ENCODE measurements around the gene ZNF319. TPM values are rescaled to one million over a fixed set of nuclear protein-coding genes. Genes with fewer than 3 reads are reported as not detected.

ZNF319 gene
- total RNA-seq, 1 donor from 2014 or later: 2.7 TPM

DNA sequence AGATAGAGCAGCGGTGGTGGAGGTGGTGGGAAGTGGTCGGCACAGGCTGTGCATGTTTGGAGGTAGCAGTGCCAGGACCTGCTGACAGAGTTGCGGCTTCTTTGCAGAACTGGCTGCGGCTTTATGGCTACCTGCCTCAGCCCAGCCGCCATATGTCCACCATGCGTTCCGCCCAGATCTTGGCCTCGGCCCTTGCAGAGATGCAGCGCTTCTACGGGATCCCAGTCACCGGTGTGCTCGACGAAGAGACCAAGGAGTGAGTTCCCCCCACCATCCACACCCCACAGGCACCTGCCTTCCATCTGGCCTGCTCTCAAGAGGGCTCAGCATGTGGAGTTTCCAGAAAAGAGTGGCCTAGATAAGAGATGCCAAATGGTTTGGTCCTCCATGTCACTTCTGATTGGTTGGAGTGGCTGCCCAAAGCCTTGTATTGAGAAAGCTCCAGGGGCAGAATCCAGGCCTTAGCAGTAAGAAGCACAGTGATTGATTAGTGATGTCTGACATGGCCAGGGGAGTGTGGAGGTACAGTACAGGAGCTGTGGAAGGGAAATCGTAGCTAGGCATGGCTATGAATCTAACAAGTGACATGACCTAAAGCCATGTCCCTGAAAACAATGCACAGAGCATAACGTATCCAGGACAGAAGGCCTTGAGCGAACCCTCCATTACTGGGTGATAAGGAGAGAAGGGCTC is 37.0 kb upstream of the ZNF319 start:
- no peak for DNase-seq (ENCODE audit: low read depth, low spot score)

DNA sequence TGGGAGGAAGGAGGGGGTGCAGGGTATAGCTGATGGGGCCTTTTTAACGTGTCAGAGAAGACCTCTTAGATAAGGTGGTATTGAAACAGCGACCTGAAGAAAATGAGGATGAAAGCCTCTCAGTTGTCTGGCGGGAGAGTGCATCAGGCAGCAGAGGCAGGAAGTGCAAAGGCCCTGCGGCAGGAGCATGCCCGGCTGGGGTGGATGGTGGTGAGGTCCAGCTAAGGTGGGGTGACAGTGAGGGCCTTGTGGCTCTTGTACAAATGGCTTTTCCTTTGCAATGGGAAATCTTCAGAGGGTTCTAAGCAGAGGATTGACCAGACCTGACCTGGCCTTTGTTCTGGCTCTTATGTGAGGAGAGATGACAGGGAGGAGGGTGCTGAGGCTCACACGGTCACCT is 36.5 kb upstream of the ZNF319 start:
- DNase-seq (ENCODE audit: low read depth, low spot score): no peak

DNA sequence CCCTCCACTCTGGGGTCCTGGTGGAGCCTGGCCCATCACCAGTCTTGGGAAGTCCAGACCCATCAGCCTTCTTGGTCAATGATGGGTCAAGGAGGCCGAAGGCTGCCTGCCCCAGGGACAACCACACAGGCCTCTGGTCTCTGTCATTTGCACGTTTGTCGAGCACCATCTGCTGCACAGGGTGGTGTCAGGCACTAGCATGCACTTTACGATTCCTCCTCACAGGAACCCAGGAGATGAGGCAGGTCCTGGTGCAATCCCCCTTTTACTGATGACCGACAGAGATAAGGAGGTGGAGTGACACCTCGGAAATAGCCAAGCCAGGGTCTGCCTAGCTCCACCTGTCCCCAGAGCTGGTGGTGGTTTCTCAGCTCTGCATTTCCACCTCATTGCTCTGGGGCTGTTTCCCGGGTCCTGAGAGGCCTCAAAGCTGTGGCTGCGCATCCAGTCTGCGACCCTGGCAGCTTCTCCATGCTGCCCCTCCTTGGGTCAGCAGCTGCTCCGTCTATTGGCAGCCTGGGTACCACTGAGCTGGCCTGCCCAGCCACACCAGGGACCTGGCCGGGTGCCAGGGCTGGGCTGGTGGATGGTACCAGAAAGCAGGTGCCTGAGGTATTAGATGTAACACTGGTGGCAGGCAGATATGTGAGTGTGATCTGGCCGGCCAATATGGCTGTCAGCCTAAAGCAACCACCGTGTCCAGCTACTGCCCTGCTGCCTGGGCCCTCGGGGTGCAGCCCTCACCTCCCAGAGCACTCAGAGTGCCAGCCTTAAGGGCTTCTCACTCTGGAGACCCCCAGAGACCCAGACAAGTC is 35.1 kb upstream of the ZNF319 start:
- no peak for DNase-seq (ENCODE audit: low read depth, low spot score)

DNA sequence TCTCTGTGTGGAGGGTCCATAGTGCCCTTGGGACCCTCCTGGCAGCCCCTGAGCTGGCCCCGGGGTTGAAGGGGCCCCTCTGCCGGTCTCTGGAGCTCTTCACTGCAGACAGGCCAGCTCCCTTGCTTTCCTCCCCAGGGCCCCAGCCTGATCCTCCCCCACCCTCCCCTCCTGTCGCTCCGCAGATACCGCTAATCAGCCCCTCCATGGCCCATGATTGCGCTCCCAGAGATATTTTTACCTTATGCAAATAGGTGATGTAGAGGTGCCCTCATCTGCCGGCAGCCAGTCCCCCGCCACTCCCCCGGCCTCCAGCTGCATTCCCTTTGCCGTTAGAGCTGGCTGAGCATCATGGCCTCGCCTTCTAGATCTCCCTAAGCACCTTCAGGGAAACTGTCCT is 34.3 kb upstream of the ZNF319 start:
- no peak for DNase-seq (ENCODE audit: low read depth, low spot score)

DNA sequence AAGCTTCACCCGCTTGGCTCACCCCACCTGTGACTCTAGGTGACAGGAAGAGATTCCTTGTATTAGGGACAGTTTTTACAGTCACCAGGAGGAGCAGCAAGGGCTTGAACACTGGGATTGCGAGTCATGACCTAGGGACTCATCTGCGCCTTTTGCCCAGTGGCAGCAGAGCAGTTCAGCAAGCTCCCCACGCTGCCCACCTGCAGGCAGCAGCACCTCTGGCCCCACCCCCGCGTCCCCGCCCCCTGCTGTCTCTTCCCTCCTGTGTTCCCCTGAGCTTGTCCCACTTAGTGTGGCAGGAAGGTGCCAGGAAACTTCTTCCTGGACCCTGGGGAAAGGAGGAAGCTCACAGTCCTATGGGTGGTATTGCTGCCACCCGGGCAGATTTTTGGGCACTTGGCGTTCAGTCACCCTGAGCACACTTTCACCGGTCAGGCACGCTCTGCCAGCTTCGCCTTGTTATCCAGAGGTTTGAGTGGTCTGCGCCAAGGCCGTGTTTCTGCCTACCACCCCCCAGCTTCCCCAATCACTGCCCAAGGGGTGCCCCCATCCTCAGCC is 33.7 kb upstream of the ZNF319 start:
- no peak for DNase-seq (ENCODE audit: low read depth, low spot score)

DNA sequence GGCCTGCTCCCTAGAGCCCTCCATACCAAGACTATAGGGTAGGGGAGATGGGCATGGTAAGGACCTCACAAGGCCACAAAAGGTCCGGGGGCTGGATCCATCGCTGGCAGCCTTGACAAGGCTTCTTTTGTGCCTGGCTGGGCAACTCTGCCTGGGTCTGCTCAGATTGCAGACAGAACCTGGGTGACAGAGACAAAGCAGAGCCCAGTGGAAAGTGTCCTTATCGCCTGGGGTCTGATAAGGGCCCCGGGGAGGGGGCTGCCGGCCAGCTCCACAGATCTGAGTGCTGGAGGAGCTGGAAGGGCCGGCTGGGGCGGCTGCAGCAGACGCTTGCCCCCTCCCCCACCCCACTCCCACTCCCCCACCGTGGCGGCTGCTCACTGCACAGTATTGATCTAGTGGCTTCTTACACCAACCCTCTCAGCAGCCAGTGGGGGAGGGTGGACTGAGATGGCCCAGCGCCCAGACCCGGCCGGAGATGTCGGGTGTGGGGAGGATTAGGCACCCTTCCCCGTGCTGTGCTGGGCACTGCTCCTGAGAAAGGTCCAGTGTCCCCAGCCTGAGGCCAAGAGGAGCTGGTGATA is 32.3 kb upstream of the ZNF319 start:
- no peak for DNase-seq (ENCODE audit: low read depth, low spot score)

DNA sequence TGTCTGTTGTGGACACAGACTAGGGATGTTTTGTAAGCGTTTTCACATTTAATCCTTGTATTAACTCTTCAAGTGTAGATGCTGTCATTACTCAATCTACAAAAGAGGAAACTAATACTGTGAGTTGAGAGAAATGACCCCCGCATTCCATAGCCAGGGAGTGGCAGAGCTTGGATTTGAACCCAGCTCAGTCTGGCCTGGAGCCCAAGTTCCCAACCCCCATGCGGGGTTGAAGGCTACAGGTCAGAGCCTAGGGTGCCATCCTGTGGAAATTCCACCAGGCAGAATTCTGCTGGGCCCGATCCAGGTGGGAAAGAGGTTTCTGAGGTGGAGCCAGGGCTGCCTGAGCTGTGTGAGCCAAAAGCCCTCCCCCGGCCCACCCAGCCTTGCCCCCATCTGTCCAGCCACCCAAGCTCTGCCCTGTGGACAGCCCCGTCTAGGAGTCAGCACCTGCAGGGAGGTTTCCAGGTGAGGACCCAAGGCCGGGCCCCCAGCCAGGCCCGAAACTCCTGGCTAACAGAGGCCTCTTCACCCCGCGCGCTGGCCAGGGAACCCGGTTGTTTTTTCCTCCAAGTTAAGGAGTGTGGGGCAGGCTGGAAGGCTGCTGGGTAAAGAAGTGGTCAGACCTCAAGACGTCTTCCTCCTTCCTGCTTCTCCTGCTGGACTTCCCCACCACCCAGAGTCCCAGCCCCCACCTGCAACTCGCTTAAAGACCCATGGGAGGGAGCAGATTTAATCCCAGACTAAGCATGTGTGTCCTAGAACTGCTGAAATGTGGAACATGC is 30.7 kb upstream of the ZNF319 start:
- no peak for DNase-seq (ENCODE audit: low read depth, low spot score)

DNA sequence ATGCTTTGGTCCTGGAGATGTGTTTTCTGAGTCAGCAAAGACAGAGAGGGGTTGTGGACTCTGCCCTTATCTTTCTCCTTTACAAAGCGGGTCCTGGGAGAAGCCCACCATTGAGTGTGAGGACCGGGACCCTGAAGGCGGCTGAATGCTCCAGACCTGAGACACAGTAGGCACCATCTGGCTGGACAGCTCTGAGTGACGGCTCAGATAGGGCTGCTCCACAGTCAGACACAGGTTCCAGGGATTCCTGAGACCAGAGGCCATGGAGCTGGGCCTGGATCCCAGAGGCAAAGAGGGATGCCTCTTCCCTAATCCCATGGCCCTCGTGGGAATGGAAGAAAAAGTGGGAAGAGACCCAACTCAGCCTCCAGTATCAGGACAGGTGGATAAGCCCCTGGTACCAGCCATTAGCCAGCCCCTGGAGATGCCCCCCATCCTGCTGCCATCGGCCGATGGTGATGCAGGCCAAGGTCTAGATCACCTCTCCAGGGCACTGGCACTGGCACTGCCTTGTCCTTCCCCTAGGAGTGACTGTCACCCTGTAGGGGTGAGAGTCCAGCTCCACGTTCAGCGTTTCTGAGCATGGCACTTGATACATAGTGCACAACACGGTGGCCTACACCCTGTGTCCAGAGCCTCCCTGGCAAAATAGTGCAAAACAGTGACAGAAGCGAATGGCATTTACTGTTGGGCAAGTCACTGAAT is 29.8 kb upstream of the ZNF319 start:
- DNase-seq (ENCODE audit: low read depth, low spot score): no peak

DNA sequence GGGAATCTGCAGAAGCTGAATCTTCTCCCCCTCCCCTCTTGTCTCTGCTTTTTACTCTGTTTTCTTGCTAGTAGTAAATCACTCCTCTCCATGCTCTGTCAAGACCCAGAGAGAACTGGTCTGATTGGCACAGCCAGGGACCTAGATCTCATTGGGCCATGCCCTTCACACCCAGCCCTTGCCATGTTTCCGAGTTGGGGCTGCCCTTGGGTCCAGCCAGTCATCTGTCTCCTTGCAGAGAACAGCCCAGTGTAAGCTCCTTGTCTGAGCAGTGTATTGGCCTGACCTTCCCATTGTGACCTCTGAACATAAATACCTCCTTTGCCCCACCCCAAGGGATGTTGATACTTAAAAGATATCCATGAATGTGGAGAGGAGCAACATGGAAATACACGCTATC is 28.9 kb upstream of the ZNF319 start:
- no peak for DNase-seq (ENCODE audit: low read depth, low spot score)

DNA sequence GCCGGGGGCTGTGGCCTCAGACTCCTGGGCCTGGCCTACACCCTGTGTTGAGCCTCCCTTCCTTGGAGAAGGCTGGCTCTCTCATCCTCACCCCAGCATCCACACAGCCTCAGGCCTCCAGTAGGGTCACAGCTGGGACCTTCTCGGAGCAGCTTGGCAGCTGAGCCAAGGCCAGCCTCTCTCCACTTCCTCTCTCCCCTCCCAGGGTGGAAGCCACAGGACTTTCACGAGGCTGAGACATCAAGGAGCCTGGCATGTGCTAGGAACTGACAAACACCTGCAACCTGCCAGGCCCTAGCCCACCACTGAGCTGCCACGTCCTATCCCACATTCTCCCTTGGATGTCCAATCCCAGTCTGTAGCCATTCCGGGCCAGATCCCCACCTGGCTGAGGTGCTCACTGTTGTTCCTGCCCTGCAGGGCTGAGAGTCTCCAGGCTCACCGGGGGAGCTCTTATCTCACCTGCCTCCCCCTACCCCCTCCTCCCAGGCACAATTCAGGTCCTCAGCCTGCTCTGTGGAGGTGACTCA is 28.1 kb upstream of the ZNF319 start:
- DNase-seq (ENCODE audit: low read depth, low spot score): no peak

DNA sequence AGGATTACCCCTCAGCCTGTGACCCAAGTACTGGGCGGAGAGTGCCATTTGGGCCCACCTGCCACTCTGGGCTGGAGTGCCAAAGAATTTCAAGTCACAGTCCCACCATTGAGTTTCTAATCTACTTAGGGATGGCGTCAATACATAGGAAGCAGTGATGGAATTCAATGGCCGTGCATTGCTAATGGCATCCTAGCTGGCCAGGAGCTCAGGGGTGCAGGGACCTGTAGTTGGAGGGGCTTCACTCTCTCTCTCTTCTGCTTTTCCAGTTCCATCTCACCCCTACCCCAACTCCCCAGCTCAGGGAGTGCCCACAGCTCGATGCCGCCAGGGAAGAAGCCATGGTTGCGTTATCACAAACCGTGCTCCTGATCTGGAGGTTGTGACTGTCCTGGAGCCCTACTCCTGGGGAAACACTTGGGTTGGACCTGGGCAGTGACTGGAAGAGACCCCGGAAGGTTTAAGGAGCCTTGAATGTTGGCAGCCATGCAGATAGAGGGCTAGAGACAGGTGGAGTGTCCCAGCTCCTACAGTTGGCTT is 27.5 kb upstream of the ZNF319 start:
- DNase-seq (ENCODE audit: low read depth, low spot score): no peak

DNA sequence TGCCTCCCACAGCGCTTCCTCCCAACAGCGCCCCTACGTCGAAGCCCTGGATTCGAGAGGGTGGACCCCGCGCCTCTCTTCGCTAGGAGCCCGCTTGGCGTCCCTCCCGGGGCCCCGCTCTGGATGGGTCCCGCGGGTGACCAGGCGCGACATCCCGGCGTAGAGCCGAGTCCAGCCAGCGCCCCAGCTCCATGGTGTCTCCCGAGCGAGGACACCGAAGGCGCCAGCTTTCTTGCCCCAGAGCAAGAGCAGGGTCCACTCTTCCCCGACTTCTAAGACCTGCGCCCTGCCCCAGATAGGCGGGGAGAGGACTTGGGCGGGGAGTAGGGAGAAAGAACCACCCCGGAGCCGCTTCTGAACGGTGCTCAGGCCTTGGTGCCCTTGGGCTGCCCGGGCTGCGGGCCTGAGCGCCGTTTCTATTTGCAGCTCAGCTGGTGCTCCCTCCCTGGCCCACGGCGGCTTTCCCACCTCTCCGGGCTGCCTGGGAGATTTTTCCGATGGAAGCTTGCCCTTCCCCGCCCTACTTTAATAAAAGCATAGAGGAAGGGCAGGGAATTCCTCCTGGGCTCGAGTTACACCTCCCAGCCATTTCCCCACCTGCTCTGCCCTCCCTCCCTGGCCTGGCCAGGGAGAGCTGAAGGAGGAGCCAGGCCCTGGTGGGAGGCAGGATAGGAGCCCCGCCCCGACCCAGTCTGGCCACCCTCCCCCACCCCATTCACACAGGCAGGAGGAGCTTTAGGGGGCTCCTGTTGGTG is 26.9 kb upstream of the ZNF319 start:
- no peak for DNase-seq (ENCODE audit: low read depth, low spot score)

DNA sequence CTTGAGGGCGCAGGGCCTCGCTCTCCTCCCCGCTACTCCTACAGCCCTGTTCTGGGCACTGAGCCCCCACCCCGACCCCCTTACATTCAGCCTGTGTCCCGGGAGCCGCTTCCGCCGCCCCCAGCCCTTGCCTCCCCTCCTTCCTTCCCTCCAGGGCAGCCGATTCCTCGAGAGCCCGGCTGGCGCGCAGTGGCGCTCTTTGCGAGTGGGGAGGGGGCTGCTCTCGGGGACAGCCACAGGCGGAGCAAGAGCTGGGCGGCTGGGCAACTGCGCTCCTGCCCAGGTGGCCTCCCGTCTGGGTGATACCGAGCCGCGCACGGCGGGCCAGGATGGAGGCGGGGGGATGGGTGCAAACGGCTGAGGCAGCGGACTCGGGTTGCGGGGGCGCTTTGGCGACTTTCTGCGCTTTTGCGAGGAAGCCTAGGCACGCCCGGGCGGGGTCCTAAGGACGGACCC is 26.3 kb upstream of the ZNF319 start:
- no peak for DNase-seq (ENCODE audit: low read depth, low spot score)

DNA sequence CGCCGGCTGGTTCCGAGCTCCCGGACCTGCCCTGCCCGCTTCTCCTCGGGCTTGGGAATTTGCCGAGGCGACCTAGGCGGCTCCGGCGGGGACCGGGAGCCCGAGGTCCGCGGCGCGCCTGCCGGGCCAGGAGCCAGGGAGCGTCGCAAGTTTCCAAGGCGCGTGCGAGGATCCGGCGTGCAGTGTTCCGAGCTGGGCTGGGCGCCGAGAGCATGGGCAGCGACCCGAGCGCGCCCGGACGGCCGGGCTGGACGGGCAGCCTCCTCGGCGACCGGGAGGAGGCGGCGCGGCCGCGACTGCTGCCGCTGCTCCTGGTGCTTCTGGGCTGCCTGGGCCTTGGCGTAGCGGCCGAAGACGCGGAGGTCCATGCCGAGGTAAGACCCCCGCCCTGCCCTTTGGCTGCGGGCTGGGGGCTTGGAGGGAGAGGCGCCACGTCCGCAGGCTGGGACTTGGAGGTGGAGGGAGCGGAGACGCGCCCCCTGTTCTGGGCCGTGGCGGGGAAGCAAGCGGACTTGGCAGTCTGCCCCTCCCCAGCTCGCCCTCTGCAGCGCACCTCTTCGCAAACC is 25.8 kb upstream of the ZNF319 start:
- no peak for DNase-seq (ENCODE audit: low read depth, low spot score)

DNA sequence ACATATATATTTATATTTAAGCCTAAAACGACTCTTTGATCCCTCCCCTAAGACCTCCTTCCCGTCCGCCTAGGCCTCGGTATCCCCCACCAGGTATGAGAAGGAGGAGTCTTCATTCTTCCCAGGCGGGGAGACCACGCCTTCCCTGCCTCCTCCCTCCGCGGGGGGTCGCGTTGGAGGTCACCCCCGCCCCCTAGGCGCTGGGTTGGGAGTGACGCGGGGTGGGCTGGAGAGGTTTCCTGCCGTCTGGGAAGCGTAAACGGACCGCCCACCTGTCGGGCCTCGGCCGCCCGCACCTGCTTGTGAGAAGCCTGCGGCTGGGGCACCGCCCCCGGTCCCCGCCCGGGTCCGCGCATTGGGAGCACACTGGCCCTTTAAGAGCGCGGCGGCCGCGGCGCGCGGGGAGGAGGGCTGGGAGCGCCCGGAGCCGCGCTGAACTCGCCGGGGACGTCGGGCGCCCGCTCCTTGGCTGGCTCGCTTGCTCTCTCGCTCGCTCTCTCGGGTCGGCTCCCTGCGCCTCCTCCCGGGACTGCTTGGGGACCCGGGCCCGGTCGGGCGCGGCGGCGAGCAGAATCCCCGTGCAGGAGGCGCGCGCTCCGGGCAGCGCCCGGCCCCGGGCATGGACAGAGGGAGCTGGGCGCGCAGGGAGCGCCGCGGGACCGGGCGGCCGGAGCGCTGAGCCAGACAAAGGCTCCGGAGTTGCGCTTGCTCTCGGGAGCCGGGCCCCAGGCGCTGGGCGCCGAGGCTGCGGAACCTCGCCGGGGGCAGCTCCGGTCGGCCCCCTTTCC is 25.1 kb upstream of the ZNF319 start, which contains the start of gene MMP15:
TSS of gene MMP15 (plus strand) at position 404 of the 788 bp plus-strand sequence. CDS start 597 bp downstream, outside the sequence.
- DNase-seq (ENCODE audit: low read depth, low spot score): no peak

DNA sequence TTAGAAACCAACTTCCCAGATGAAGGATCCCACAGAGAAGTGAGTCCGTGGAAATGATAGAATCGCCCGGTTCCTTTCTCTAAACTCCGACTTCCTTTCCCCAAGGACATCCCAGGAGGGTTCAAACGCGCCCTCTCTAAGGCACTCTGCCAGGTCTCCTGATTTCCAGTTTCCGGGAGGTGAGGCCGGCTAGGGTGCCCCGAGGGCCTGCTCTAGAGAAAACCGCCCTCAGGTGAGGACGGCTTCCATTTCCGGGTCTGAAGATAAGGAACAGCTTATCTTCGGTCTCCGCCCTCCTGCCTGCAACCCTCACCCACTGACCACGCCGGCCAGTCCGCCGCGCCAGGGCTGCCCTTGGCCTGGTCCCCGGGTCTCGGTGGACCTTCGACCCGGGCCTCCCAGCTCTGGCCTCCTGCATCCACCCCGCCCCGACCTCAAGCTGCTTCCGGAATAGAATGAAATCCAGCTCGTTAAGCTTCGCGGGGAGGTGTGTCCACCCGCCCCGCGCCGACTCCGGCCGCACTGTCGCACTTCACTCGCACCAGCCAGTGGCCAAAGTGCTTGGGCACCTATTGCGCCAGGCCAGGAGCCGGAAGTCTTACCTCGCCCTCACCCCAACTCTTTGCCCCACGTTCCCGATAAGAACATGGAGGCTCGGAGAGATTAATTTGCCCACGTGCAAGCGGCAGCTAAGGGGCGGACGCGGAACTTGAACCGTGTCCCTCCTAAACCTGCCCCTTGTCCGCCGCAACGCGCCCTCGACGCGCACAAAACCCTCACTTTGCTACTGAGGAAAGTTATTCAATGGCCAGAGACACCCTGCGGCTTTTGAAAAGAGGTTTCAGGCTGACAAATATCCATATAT is 24.2 kb upstream of the ZNF319 start:
- no peak for DNase-seq (ENCODE audit: low read depth, low spot score)

All from pulmonary artery endothelial cell (primary cell).